H7 (cell line): Measurements from ENCODE around the gene ARID5B. TPM values are rescaled to one million over a fixed set of nuclear protein-coding genes. Genes with fewer than 3 reads are reported as not detected.

Experiments
- DNase-seq: peaks from one replicate; pipeline ENCODE4 v3.0.0; 2012
- H3K27me3 ChIP-seq: 2 replicates; pipeline ENCODE4 v1.6.0; 2011; ENCODE audit warnings: mild to moderate bottlenecking, low read length; ENCODE audit not compliant: control insufficient read depth, insufficient read depth
- H3K36me3 ChIP-seq: replicated peaks from 2 replicates; pipeline ENCODE4 v1.5.1; 2011; ENCODE audit warnings: low read length; ENCODE audit not compliant: control insufficient read depth, insufficient read depth
- H3K4me3 ChIP-seq: 2 replicates; pipeline ENCODE4 v1.5.1; 2011; ENCODE audit warnings: low read depth, mild to moderate bottlenecking, control low read depth, low read length, moderate library complexity; ENCODE audit not compliant: insufficient read depth
- total RNA-seq: library from RNA; depleted of rRNA; stranded (reverse); fragments of >200 nt; shearing (Covaris generic); gene quantifications from 2 replicates; pipeline ENCODE4 v1.2.3, GENCODE V29; 2014

ARID5B gene
- total RNA-seq, 1 experiment from 2014 or later, result 1.4 TPM

- Histone ChIP-seq H3K36me3 (no peaks in the 10 kb centered on the region), H3K4me3 (no peak overlapping the region), H3K27me3 (no peaks in the 10 kb centered on the region; the same call in 1 of the 2 replicates)
- no peak for DNase-seq
Measured at GRCh38 chr10:62047228-62047892, 145.9 kb downstream of the ARID5B start.

- Histone ChIP-seq H3K4me3 (no peak overlapping the region), H3K27me3 (no peaks in the 10 kb centered on the region; the same call in 1 of the 2 replicates), H3K36me3 (no peaks in the 10 kb centered on the region)
- no peak for DNase-seq
Measured at GRCh38 chr10:62047960-62048383, 146.5 kb downstream of the ARID5B start.

- no peak overlapping the region for H3K4me3 ChIP-seq
- H3K36me3 ChIP-seq, result no peaks in the 10 kb centered on the region
- no peak for DNase-seq
- no peaks in the 10 kb centered on the region; the same call in 1 of the 2 replicates for H3K27me3 ChIP-seq
Measured at GRCh38 chr10:62048470-62048869, 147.0 kb downstream of the ARID5B start.

GRCh38 chr10:62048919-62049623, 147.6 kb downstream of the ARID5B start:
- Histone ChIP-seq H3K27me3 (no peaks in the 10 kb centered on the region; the same call in 1 of the 2 replicates), H3K4me3 (no peak overlapping the region), H3K36me3 (no peaks in the 10 kb centered on the region)
- DNase-seq, result peak; percentile 35

GRCh38 chr10:62049624-62050345, 148.3 kb downstream of the ARID5B start:
- Histone ChIP-seq H3K36me3 (no peaks in the 10 kb centered on the region), H3K4me3 (no peak overlapping the region), H3K27me3 (no peaks in the 10 kb centered on the region; the same call in 1 of the 2 replicates)
- DNase-seq, result no peak

GRCh38 chr10:62050346-62050892, 148.9 kb downstream of the ARID5B start:
- H3K36me3 ChIP-seq, result no peaks in the 10 kb centered on the region
- no peak for DNase-seq
- no peak overlapping the region for H3K4me3 ChIP-seq
- no peaks in the 10 kb centered on the region; the same call in 1 of the 2 replicates for H3K27me3 ChIP-seq

GRCh38 chr10:62050893-62051433, 149.5 kb downstream of the ARID5B start:
- Histone ChIP-seq H3K4me3 (no peak overlapping the region), H3K36me3 (no peaks in the 10 kb centered on the region), H3K27me3 (no peaks in the 10 kb centered on the region; the same call in 1 of the 2 replicates)
- no peak for DNase-seq

GRCh38 chr10:62052276-62052675, 150.8 kb downstream of the ARID5B start:
- H3K4me3 ChIP-seq, result no peak overlapping the region
- H3K36me3 ChIP-seq, result no peaks in the 10 kb centered on the region
- H3K27me3 ChIP-seq, result no peaks in the 10 kb centered on the region; the same call in 1 of the 2 replicates
- no peak for DNase-seq

GRCh38 chr10:62053860-62054259, 152.4 kb downstream of the ARID5B start:
- Histone ChIP-seq H3K36me3 (no peaks in the 10 kb centered on the region), H3K4me3 (no peak overlapping the region), H3K27me3 (no peaks in the 10 kb centered on the region; the same call in 1 of the 2 replicates)
- DNase-seq, result no peak

GRCh38 chr10:62054408-62054807, 152.9 kb downstream of the ARID5B start:
- Histone ChIP-seq H3K36me3 (no peaks in the 10 kb centered on the region), H3K27me3 (no peaks in the 10 kb centered on the region; the same call in 1 of the 2 replicates), H3K4me3 (no peak overlapping the region)
- no peak for DNase-seq

- no peaks in the 10 kb centered on the region for H3K36me3 ChIP-seq
- H3K27me3 ChIP-seq, result no peaks in the 10 kb centered on the region
- H3K4me3 ChIP-seq, result no peak overlapping the region
- DNase-seq, result no peak
Measured at GRCh38 chr10:62054830-62055229, 153.3 kb downstream of the ARID5B start.

GRCh38 chr10:62056219-62056618, 154.7 kb downstream of the ARID5B start:
- no peak for DNase-seq
- H3K36me3 ChIP-seq, result no peaks in the 10 kb centered on the region
- no peak overlapping the region for H3K4me3 ChIP-seq
- H3K27me3 ChIP-seq, result no peaks in the 10 kb centered on the region

- DNase-seq, result no peak
- no peak overlapping the region for H3K4me3 ChIP-seq
- no peaks in the 10 kb centered on the region for H3K36me3 ChIP-seq
- H3K27me3 ChIP-seq, result no peaks in the 10 kb centered on the region
Measured at GRCh38 chr10:62056698-62057097, 155.2 kb downstream of the ARID5B start.

- H3K36me3 ChIP-seq, result no peaks in the 10 kb centered on the region
- no peaks in the 10 kb centered on the region for H3K27me3 ChIP-seq
- no peak overlapping the region for H3K4me3 ChIP-seq
- no peak for DNase-seq
Measured at GRCh38 chr10:62057359-62057758, 155.9 kb downstream of the ARID5B start.
